Measurements from ENCODE around the gene SAMSN1. TPM values are rescaled to one million over a fixed set of nuclear protein-coding genes. Genes with fewer than 3 reads are reported as not detected.

The SAMSN1 gene
- total and polyA plus RNA-seq, 10 donors, result 24.8 to 79.2 (median 47.1) TPM

DNA sequence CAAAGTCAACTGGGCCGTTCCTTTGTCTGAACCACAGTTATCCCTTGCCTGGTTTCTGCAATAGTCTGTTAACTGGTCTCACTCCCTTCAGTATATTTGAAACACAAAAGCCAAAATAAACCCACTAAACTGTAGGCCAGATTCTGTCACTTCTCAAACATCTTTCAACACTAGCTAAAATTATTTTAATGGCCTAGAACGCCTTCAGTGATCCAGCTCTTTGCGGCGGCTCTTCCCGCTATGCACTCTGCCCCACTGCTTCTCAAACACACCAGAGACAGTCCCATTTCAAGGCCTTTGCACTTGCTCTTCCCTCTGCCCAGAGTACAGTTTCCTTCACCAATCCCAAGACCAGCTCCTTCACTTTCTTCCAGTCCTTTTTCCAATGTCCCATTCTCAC is 9.2 kb downstream of the SAMSN1 start:
- no peaks in the 10 kb centered on the region for H3K27me3 ChIP-seq (replicated peaks in 1 of 7)
- TF ChIP-seq POLR2AphosphoS5 (IDR thresholded peaks at IDR 0.05), result no peak
- H3K4me3 ChIP-seq, result no peak overlapping the region
- intact Hi-C loops (cut with DNase I; ENCODE audit: low total_unique reads), result no loop called here
- no peak for DNase-seq
- H3K27ac ChIP-seq, result peak overlapping the region in 2 of 8 donors; percentile 11 to 29
- 96 to 99% (median 98%) methylated on average over 5 of the region's 5 CpGs for WGBS, 5 donors
- H3K36me3 ChIP-seq, result no peaks in the 10 kb centered on the region
- H3K9me3 ChIP-seq, result no peaks in the 10 kb centered on the region
- peaks cover 0 to 67% (median 37%) of the 10 kb centered on the region in 6 donors for H3K4me1 ChIP-seq

- no peak for DNase-seq
- TF ChIP-seq POLR2A (IDR thresholded peaks at IDR 0.05) (no peak), CTCF (IDR thresholded peaks at IDR 0.05 in 8 of 11, conservative IDR thresholded peaks at IDR 0.05 in 3 of 11) (no peak), POLR2AphosphoS5 (IDR thresholded peaks at IDR 0.05) (no peak)
- H3K27me3 ChIP-seq (replicated peaks in 1 of 7), result no peaks in the 10 kb centered on the region
- H3K4me1 ChIP-seq, result peaks cover 0 to 70% (median 39%) of the 10 kb centered on the region in 6 donors
- intact Hi-C loops (cut with DNase I; ENCODE audit: low total_unique reads), result no loop called here
- peak overlapping the region in 3 of 8 donors; percentile 66 to 87 (median 77) for H3K27ac ChIP-seq
- no peak overlapping the region for H3K4me3 ChIP-seq
- H3K9me3 ChIP-seq, result no peaks in the 10 kb centered on the region
- no peaks in the 10 kb centered on the region for H3K36me3 ChIP-seq
These were observed 10.4 kb downstream of the SAMSN1 start for GRCh38 chr21:14535702-14536101.

DNA sequence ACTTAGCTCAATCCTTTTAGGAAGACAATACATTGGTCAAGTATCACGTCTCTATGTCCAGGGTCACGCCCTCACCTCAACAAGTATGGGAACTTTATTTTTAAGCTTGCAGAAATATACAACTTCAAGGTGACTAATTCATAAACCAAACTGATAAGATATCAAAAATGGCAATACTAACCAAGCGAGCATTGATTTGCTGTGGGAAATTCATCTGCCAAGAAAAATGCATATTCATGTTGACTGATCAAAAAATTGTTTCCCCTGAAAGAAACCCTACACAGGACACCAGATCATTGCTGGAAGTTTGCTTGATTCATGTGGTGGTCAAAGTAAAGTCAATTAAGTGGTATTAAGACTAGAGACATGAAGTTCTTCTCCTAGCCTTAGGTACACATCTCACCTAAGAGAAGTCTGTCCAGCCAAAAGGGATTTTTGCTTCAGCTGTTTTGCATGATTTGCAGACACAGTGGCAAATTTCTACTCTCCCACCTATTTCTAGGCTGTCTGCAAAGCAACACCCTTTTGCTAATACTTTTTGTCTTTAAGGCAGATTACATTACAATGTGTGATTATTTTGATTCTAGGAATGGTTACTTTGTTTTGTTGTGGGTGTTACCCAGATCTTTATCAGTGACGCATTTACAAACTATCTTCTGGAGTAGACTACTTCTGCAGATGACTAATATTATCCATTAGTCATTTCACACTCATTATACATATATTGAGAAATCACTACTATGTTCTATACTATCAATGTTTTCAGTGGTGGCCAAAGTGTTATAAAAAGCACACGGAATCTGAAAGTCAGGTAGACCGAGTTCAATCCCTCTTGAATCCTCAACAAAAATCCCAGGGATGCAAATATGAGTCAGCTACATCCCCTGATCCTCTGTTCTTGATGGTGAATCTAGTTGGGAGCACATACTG is 12.4 kb downstream of the SAMSN1 start:
- Histone ChIP-seq H3K27me3 (replicated peaks in 1 of 7) (no peaks in the 10 kb centered on the region), H3K4me3 (peak overlapping the region in 2 of 8 donors; percentile 23 to 56), H3K4me1 (peaks cover 0 to 79% (median 45%) of the 10 kb centered on the region in 6 donors), H3K27ac (peak overlapping the region; percentile 8 to 87 (median 70)), H3K36me3 (no peaks in the 10 kb centered on the region), H3K9me3 (no peaks in the 10 kb centered on the region)
- WGBS, 5 donors, result 52 to 69% (median 64%) methylated on average over 6 of the region's 6 CpGs
- intact Hi-C loops (cut with DNase I; ENCODE audit: low total_unique reads), result no loop called here
- DNase-seq, result no peak
- TF ChIP-seq POLR2A (IDR thresholded peaks at IDR 0.05), result no peak
- TF ChIP-seq POLR2AphosphoS5 (IDR thresholded peaks at IDR 0.05), result no peak

GRCh38 chr21:14531757-14532316 is 14.3 kb downstream of the SAMSN1 start:
- Histone ChIP-seq H3K27me3 (replicated peaks in 1 of 7) (no peaks in the 10 kb centered on the region), H3K4me1 (peaks cover 7 to 85% (median 64%) of the 10 kb centered on the region in 6 donors), H3K36me3 (no peaks in the 10 kb centered on the region), H3K4me3 (no peak overlapping the region), H3K27ac (peak overlapping the region in 6 of 8 donors; percentile 16 to 87 (median 60)), H3K9me3 (no peaks in the 10 kb centered on the region)
- DNase-seq, result no peak
- TF ChIP-seq POLR2AphosphoS5 (IDR thresholded peaks at IDR 0.05), result no peak
- TF ChIP-seq CTCF (IDR thresholded peaks at IDR 0.05 in 8 of 11, conservative IDR thresholded peaks at IDR 0.05 in 3 of 11), result no peak
- TF ChIP-seq POLR2A (IDR thresholded peaks at IDR 0.05), result no peak
- WGBS, 5 donors, result 71 to 80% (median 78%) methylated on average over 3 of the region's 3 CpGs
- intact Hi-C loops (cut with DNase I; ENCODE audit: low total_unique reads), result no loop called here

DNA sequence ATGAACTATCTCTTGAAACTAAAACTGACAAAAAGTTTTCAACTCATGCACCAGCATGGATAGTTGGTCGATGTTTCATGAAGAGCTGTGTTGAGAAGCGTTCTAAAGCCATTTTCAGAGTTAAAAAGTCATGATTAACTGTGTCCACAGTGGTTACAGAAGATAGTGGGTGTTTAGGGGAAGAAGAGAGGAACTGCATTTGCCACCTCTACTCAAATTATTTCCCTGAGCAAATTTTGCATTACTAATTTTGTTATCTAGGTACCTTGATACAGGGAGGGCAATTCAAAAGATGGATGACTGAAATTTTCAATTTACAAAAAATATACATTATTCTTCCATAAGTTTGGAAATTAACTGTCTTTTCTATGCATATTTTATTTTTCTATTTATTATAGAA is 15.5 kb downstream of the SAMSN1 start:
- no peak for DNase-seq
- Histone ChIP-seq H3K27ac (peak overlapping the region in 3 of 8 donors; percentile 24 to 44 (median 39)), H3K4me3 (no peak overlapping the region), H3K36me3 (no peaks in the 10 kb centered on the region), H3K4me1 (peaks cover 12 to 91% (median 73%) of the 10 kb centered on the region in 6 donors), H3K9me3 (no peaks in the 10 kb centered on the region), H3K27me3 (replicated peaks in 1 of 7) (no peaks in the 10 kb centered on the region)
- intact Hi-C loops (cut with DNase I; ENCODE audit: low total_unique reads), result no loop called here
- WGBS, 5 donors, result 75 to 83% (median 78%) methylated on average over 2 of the region's 2 CpGs
- no peak for TF ChIP-seq POLR2A (IDR thresholded peaks at IDR 0.05)
